H1 (cell line): Measurements from ENCODE around the gene PALM2AKAP2. TPM values are rescaled to one million over a fixed set of nuclear protein-coding genes. Genes with fewer than 3 reads are reported as not detected.

Source experiments
- CTCF ChIA-PET: fragments of 300-600 bp; sonication (Branson Sonifier 250); formaldehyde crosslinking; loops from one replicate; lab custom pipeline; 2021; ENCODE audit not compliant: partially characterized antibody; lab: Charles Lee
- POLR2A ChIA-PET: fragments of 300-600 bp; sonication (Branson Sonifier 250); formaldehyde crosslinking; loops from one replicate; lab custom pipeline; 2021; ENCODE audit warnings: inconsistent platforms; ENCODE audit not compliant: partially characterized antibody; lab: Charles Lee
- DNase-seq, 2 experiments: peaks; one replicate each; pipeline versions ENCODE4 v3.0.0 to v3.0.0-alpha.2; 2010 to 2022; ENCODE audit warnings: low spot score in 2 of 2, low read depth in 1 of 2, mixed read lengths in 1 of 2
- FAIRE-seq: peaks from 2 replicates; lab custom pipeline; 2011; peaks lifted over from hg19 to GRCh38; lab: Jason Lieb, UNC
- H2AFZ ChIP-seq: 2 replicates; pipeline ENCODE4 v1.8.1; 2012; ENCODE audit warnings: low read length, inconsistent platforms
- H2AK5ac ChIP-seq: 2 replicates; pipeline ENCODE4 v1.6.1; 2013; ENCODE audit warnings: low read depth, low read length
- H2BK120ac ChIP-seq: replicated peaks from 2 replicates; pipeline ENCODE3; 2013; ENCODE audit warnings: low read depth, low read length, inconsistent platforms
- H2BK12ac ChIP-seq: 2 replicates; pipeline ENCODE4 v1.6.1; 2013; ENCODE audit warnings: low read depth, low read length
- H2BK15ac ChIP-seq: 2 replicates; pipeline ENCODE4 v1.6.1; 2013; ENCODE audit warnings: low read length
- H2BK20ac ChIP-seq: 2 replicates; pipeline ENCODE4 v1.6.1; 2013; ENCODE audit warnings: low read length
- H2BK5ac ChIP-seq: 2 replicates; pipeline ENCODE4 v1.6.1; 2013; ENCODE audit warnings: low read depth, low read length
- H3K14ac ChIP-seq: 2 replicates; pipeline ENCODE4 v1.6.1; 2013; ENCODE audit warnings: inconsistent platforms; ENCODE audit not compliant: insufficient read length
- H3K18ac ChIP-seq: 2 replicates; pipeline ENCODE4 v1.6.1; 2013; ENCODE audit warnings: low read length; ENCODE audit errors: extremely low read depth
- H3K23ac ChIP-seq: 2 replicates; pipeline ENCODE4 v1.6.1; 2013; ENCODE audit warnings: inconsistent platforms; ENCODE audit not compliant: insufficient read length
- H3K23me2 ChIP-seq: 2 replicates; pipeline ENCODE4 v1.6.1; 2013; ENCODE audit warnings: low read depth, low read length
- H3K27ac ChIP-seq: 2 replicates; pipeline ENCODE4 v1.6.1; 2011; ENCODE audit warnings: low read depth, low read length, inconsistent platforms
- H3K27me3 ChIP-seq, 4 experiments: replicated peaks in 1 of 4; 1 replicate in 1 of 4; 2 replicates in 3 of 4; pipeline versions ENCODE4 v1.6.1 to v1.8.1; 2011 to 2013; ENCODE audit warnings: low read length in 3 of 4, mild to moderate bottlenecking in 3 of 4, inconsistent platforms in 2 of 4, mixed read lengths in 2 of 4, moderate library complexity in 1 of 4; ENCODE audit not compliant: control insufficient read depth in 3 of 4, insufficient read depth in 3 of 4; ENCODE audit errors: extremely low read depth in 1 of 4
- H3K36me3 ChIP-seq, 4 experiments: 2 replicates each; pipeline versions ENCODE4 v1.6.1 to v1.8.1; 2011 to 2013; ENCODE audit warnings: mild to moderate bottlenecking in 4 of 4, low read length in 3 of 4, moderate library complexity in 2 of 4, control low read depth in 1 of 4, inconsistent platforms in 1 of 4; ENCODE audit not compliant: insufficient read depth in 4 of 4, control insufficient read depth in 2 of 4
- H3K4ac ChIP-seq: replicated peaks from 2 replicates; pipeline ENCODE3; 2013; ENCODE audit warnings: low read length, low read depth, mixed read lengths, inconsistent platforms; ENCODE audit not compliant: insufficient read length
- H3K4me1 ChIP-seq, 4 experiments: replicated peaks in 1 of 4; 1 replicate in 1 of 4; 2 replicates in 3 of 4; pipeline versions ENCODE4 v1.6.1 to v1.8.1; 2011 to 2013; ENCODE audit warnings: low read length in 3 of 4, inconsistent platforms in 2 of 4, mixed read lengths in 1 of 4; ENCODE audit not compliant: insufficient read depth in 4 of 4, control insufficient read depth in 3 of 4
- H3K4me2 ChIP-seq, 2 experiments: 2 replicates each; pipeline versions ENCODE4 v1.6.1 to v1.8.1; 2011 to 2013; ENCODE audit warnings: low read depth in 2 of 2, low read length in 2 of 2, control low read depth in 1 of 2, inconsistent platforms in 1 of 2, mild to moderate bottlenecking in 1 of 2; ENCODE audit not compliant: insufficient read depth in 1 of 2
- H3K4me3 ChIP-seq, 4 experiments: fragments of 200-600, 300-600 bp in 1 of 4; sonication (generic), shearing (Covaris generic), sonication (Bioruptor Twin) in 1 of 4; 2 replicates each; pipeline versions ENCODE4 v1.5.1 to v1.8.1; 2011 to 2016; ENCODE audit warnings: low read length in 4 of 4, low read depth in 3 of 4, control low read depth in 2 of 4, inconsistent platforms in 2 of 4, mild to moderate bottlenecking in 2 of 4, mixed read lengths in 1 of 4, moderate library complexity in 1 of 4; ENCODE audit not compliant: insufficient read depth in 2 of 4; ENCODE audit errors: extremely low read depth in 1 of 4
- H3K56ac ChIP-seq: replicated peaks from 2 replicates; pipeline ENCODE3; 2013; ENCODE audit warnings: low read depth, mild to moderate bottlenecking, mixed read lengths, low read length, inconsistent platforms; ENCODE audit not compliant: insufficient read length
- H3K79me1 ChIP-seq: 2 replicates; pipeline ENCODE4 v1.6.1; 2013; ENCODE audit warnings: low read depth, low read length, control low read depth
- H3K79me2 ChIP-seq, 2 experiments: 2 replicates each; pipeline versions ENCODE4 v1.6.1 to v1.8.1; 2012 to 2013; ENCODE audit warnings: low read length in 2 of 2, mild to moderate bottlenecking in 2 of 2, inconsistent platforms in 1 of 2; ENCODE audit not compliant: insufficient read depth in 2 of 2, control insufficient read depth in 1 of 2
- H3K9ac ChIP-seq, 4 experiments: replicated peaks in 1 of 4; 1 replicate in 1 of 4; 2 replicates in 3 of 4; pipeline versions ENCODE4 v1.6.1 to v1.8.1; 2011 to 2013; ENCODE audit warnings: low read depth in 3 of 4, low read length in 3 of 4, control low read depth in 2 of 4, mild to moderate bottlenecking in 2 of 4, moderate library complexity in 2 of 4, inconsistent platforms in 1 of 4; ENCODE audit errors: extremely low read depth in 1 of 4
- H3K9me3 ChIP-seq, 2 experiments: 2 replicates each; pipeline versions ENCODE4 v1.6.1 to v1.8.1; 2012 to 2013; ENCODE audit warnings: mild to moderate bottlenecking in 2 of 2, moderate library complexity in 2 of 2, control low read depth in 1 of 2, inconsistent platforms in 1 of 2, low read depth in 1 of 2, low read length in 1 of 2, mixed read lengths in 1 of 2; ENCODE audit not compliant: insufficient read depth in 2 of 2
- H4K20me1 ChIP-seq, 2 experiments: replicated peaks in 1 of 2; 2 replicates each; pipeline versions ENCODE3 to v1.8.1; 2011 to 2013; ENCODE audit warnings: inconsistent platforms in 2 of 2, low read length in 2 of 2, mild to moderate bottlenecking in 1 of 2; ENCODE audit not compliant: insufficient read depth in 2 of 2, control insufficient read depth in 1 of 2
- H4K5ac ChIP-seq: 2 replicates; pipeline ENCODE4 v1.6.1; 2013; ENCODE audit warnings: low read length, low read depth, mixed read lengths, inconsistent platforms; ENCODE audit not compliant: insufficient read length
- H4K8ac ChIP-seq: 2 replicates; pipeline ENCODE4 v1.8.0; 2013; ENCODE audit warnings: mild to moderate bottlenecking, moderate library complexity, low read length, inconsistent platforms; ENCODE audit not compliant: insufficient read depth; ENCODE audit errors: extremely low read depth
- H4K91ac ChIP-seq: replicated peaks from 2 replicates; pipeline ENCODE3; 2013; ENCODE audit warnings: low read length, mixed read lengths, inconsistent platforms; ENCODE audit not compliant: insufficient read length
- BCL11A ChIP-seq, 2 experiments: IDR thresholded peaks; one replicate each; pipeline ENCODE4 v1.6.1; 2011; ENCODE audit warnings: low read depth in 2 of 2, low read length in 2 of 2, mild to moderate bottlenecking in 2 of 2
- HDAC2 ChIP-seq, 2 experiments: fragments of 300-600 bp in 1 of 2; sonication (generic) in 1 of 2; IDR thresholded peaks; 2 replicates each; pipeline ENCODE4 v1.6.1; 2011 to 2012; ENCODE audit warnings: low read depth in 2 of 2, low read length in 2 of 2, mild to moderate bottlenecking in 2 of 2, moderate library complexity in 2 of 2, borderline replicate concordance in 1 of 2, inconsistent platforms in 1 of 2
- POU5F1 ChIP-seq: IDR thresholded peaks from 2 replicates; pipeline ENCODE4 v1.6.1; 2011; ENCODE audit warnings: low read depth, mild to moderate bottlenecking, low read length, moderate library complexity
- SP4 ChIP-seq: IDR thresholded peaks from 2 replicates; pipeline ENCODE4 v1.6.1; 2012; ENCODE audit warnings: low read length, inconsistent platforms
- WGBS, 2 experiments: shearing (Covaris generic) in 1 of 2; methylation state at CpG; one replicate each; pipeline versions ENCODE4 v1.1.6 to v1.1.7; 2013 to 2015; ENCODE audit warnings: low lambda C conversion rate in 2 of 2, mixed read lengths in 2 of 2, inconsistent platforms in 1 of 2, low coverage in 1 of 2, missing lambda C conversion rate in 1 of 2; ENCODE audit not compliant: insufficient replicate concordance in 2 of 2, insufficient coverage in 1 of 2, insufficient read length in 1 of 2; ENCODE audit errors: extremely low coverage in 1 of 2, missing lambda C conversion rate in 1 of 2; 5-methylcytosine and 5-hydroxymethylcytosine counted together
- polyA plus RNA-seq, 7 experiments: library from polyadenylated mRNA; depleted of rRNA in 3 of 7; stranded (reverse) in 5 of 7; unstranded in 2 of 7; fragments of >200 nt in 5 of 7; fragments of 200-250 nt in 2 of 7; gene quantifications; 1 replicate in 5 of 7; 2 replicates in 1 of 7; 4 replicates in 1 of 7; pipeline versions ENCODE4 v1.2.1 to v1.2.3, GENCODE V29; 2011 to 2013; ENCODE audit warnings: missing spikeins in 2 of 7, mixed read lengths in 2 of 7
- total RNA-seq: library from RNA; stranded (reverse); fragmentation: NEBNext Ultra II Directional; extraction: Animal tissue kit (Norgen Biotek cat#: 25700); gene quantifications from 2 replicates; pipeline ENCODE4 v1.2.1, GENCODE V29; 2021

Gene PALM2AKAP2
- total and polyA plus RNA-seq, 2 of the 8 experiments (the other 6 are each of a cell fraction or from before 2014, with no cell fraction given): 0.38 to 20.5 TPM

- H2BK20ac ChIP-seq: no peak overlapping the region
- 0 out of 2 replicates have a peak, but pooled peaks cover 2% of the 10 kb centered on the region for H3K23me2 ChIP-seq
- H3K79me2 ChIP-seq: no peaks in the 10 kb centered on the region
- no peaks in the 10 kb centered on the region for H3K9me3 ChIP-seq
- DNase-seq: no peak
- H3K27me3 ChIP-seq: no peaks in the 10 kb centered on the region
- no peak overlapping the region for H2BK12ac ChIP-seq
- no peak overlapping the region for H4K91ac ChIP-seq
- no peak overlapping the region for H3K18ac ChIP-seq
- H3K23ac ChIP-seq: no peak overlapping the region
- FAIRE-seq: no peak
- no peak overlapping the region for H2AFZ ChIP-seq
- no peak overlapping the region for H4K5ac ChIP-seq
- H2AK5ac ChIP-seq: no peak overlapping the region
- no peak overlapping the region for H2BK15ac ChIP-seq
- H2BK120ac ChIP-seq: no peak overlapping the region
- 63% methylated on average over 4 of the region's 4 CpGs; no CpG with 5 or more reads in 1 of the 2 experiments for WGBS, 2 experiments
- H3K4ac ChIP-seq: no peak overlapping the region
- TF ChIP-seq BCL11A (IDR thresholded peaks at IDR 0.05; ENCODE audit: low read depth in 2 of 2, low read length in 2 of 2) (no peak), SP4 (no peak), HDAC2 (IDR thresholded peaks at IDR 0.05; ENCODE audit: borderline replicate concordance in 1 of 2, low read depth in 2 of 2, low read length in 2 of 2) (no peak), POU5F1 (no peak)
- no peak overlapping the region for H3K27ac ChIP-seq
- H4K20me1 ChIP-seq: peaks cover 0 to 2% of the 10 kb centered on the region in 2 experiments
- no peaks in the 10 kb centered on the region for H3K79me1 ChIP-seq
- no peak overlapping the region for H3K56ac ChIP-seq
- no peak overlapping the region for H2BK5ac ChIP-seq
- ChIA-PET CTCF (no interaction called here), POLR2A (no interaction called here)
- H3K4me2 ChIP-seq: no peak overlapping the region
- H3K9ac ChIP-seq: no peak overlapping the region
- H4K8ac ChIP-seq: no peak overlapping the region
- H3K36me3 ChIP-seq: no peaks in the 10 kb centered on the region
- H3K14ac ChIP-seq: no peak overlapping the region
- peaks cover 0 to 5% (median 0%) of the 10 kb centered on the region in 4 experiments; a peak in 1 of 7 replicates for H3K4me1 ChIP-seq
- H3K4me3 ChIP-seq: no peak overlapping the region
Measured at GRCh38 chr9:109813303-109813702, 33.3 kb downstream of the PALM2AKAP2 start.
